H1 (cell line): ENCODE results near the gene ZBTB2. TPM values are rescaled to one million over a fixed set of nuclear protein-coding genes. Genes with fewer than 3 reads are reported as not detected.

Experiments
- CTCF ChIA-PET: fragments of 300-600 bp; sonication (Branson Sonifier 250); formaldehyde crosslinking; loops from one replicate; lab custom pipeline; 2021; ENCODE audit not compliant: partially characterized antibody; lab: Charles Lee
- POLR2A ChIA-PET: fragments of 300-600 bp; sonication (Branson Sonifier 250); formaldehyde crosslinking; loops from one replicate; lab custom pipeline; 2021; ENCODE audit warnings: inconsistent platforms; ENCODE audit not compliant: partially characterized antibody; lab: Charles Lee
- DNase-seq, 2 experiments: peaks; one replicate each; pipeline versions ENCODE4 v3.0.0 to v3.0.0-alpha.2; 2010 to 2022; ENCODE audit warnings: low spot score in 2 of 2, low read depth in 1 of 2, mixed read lengths in 1 of 2
- FAIRE-seq: peaks from 2 replicates; lab custom pipeline; 2011; peaks lifted over from hg19 to GRCh38; lab: Jason Lieb, UNC
- H2AFZ ChIP-seq: 2 replicates; pipeline ENCODE4 v1.8.1; 2012; ENCODE audit warnings: low read length, inconsistent platforms
- H2AK5ac ChIP-seq: 2 replicates; pipeline ENCODE4 v1.6.1; 2013; ENCODE audit warnings: low read depth, low read length
- H2BK120ac ChIP-seq: replicated peaks from 2 replicates; pipeline ENCODE3; 2013; ENCODE audit warnings: low read depth, low read length, inconsistent platforms
- H2BK12ac ChIP-seq: 2 replicates; pipeline ENCODE4 v1.6.1; 2013; ENCODE audit warnings: low read depth, low read length
- H2BK15ac ChIP-seq: 2 replicates; pipeline ENCODE4 v1.6.1; 2013; ENCODE audit warnings: low read length
- H2BK20ac ChIP-seq: 2 replicates; pipeline ENCODE4 v1.6.1; 2013; ENCODE audit warnings: low read length
- H2BK5ac ChIP-seq: 2 replicates; pipeline ENCODE4 v1.6.1; 2013; ENCODE audit warnings: low read depth, low read length
- H3K14ac ChIP-seq: 2 replicates; pipeline ENCODE4 v1.6.1; 2013; ENCODE audit warnings: inconsistent platforms; ENCODE audit not compliant: insufficient read length
- H3K18ac ChIP-seq: 2 replicates; pipeline ENCODE4 v1.6.1; 2013; ENCODE audit warnings: low read length; ENCODE audit errors: extremely low read depth
- H3K23ac ChIP-seq: 2 replicates; pipeline ENCODE4 v1.6.1; 2013; ENCODE audit warnings: inconsistent platforms; ENCODE audit not compliant: insufficient read length
- H3K23me2 ChIP-seq: 2 replicates; pipeline ENCODE4 v1.6.1; 2013; ENCODE audit warnings: low read depth, low read length
- H3K27ac ChIP-seq: 2 replicates; pipeline ENCODE4 v1.6.1; 2011; ENCODE audit warnings: low read depth, low read length, inconsistent platforms
- H3K27me3 ChIP-seq, 4 experiments: replicated peaks in 1 of 4; 1 replicate in 1 of 4; 2 replicates in 3 of 4; pipeline versions ENCODE4 v1.6.1 to v1.8.1; 2011 to 2013; ENCODE audit warnings: low read length in 3 of 4, mild to moderate bottlenecking in 3 of 4, inconsistent platforms in 2 of 4, mixed read lengths in 2 of 4, moderate library complexity in 1 of 4; ENCODE audit not compliant: control insufficient read depth in 3 of 4, insufficient read depth in 3 of 4; ENCODE audit errors: extremely low read depth in 1 of 4
- H3K36me3 ChIP-seq, 4 experiments: 2 replicates each; pipeline versions ENCODE4 v1.6.1 to v1.8.1; 2011 to 2013; ENCODE audit warnings: mild to moderate bottlenecking in 4 of 4, low read length in 3 of 4, moderate library complexity in 2 of 4, control low read depth in 1 of 4, inconsistent platforms in 1 of 4; ENCODE audit not compliant: insufficient read depth in 4 of 4, control insufficient read depth in 2 of 4
- H3K4ac ChIP-seq: replicated peaks from 2 replicates; pipeline ENCODE3; 2013; ENCODE audit warnings: low read length, low read depth, mixed read lengths, inconsistent platforms; ENCODE audit not compliant: insufficient read length
- H3K4me1 ChIP-seq, 4 experiments: replicated peaks in 1 of 4; 1 replicate in 1 of 4; 2 replicates in 3 of 4; pipeline versions ENCODE4 v1.6.1 to v1.8.1; 2011 to 2013; ENCODE audit warnings: low read length in 3 of 4, inconsistent platforms in 2 of 4, mixed read lengths in 1 of 4; ENCODE audit not compliant: insufficient read depth in 4 of 4, control insufficient read depth in 3 of 4
- H3K4me2 ChIP-seq, 2 experiments: 2 replicates each; pipeline versions ENCODE4 v1.6.1 to v1.8.1; 2011 to 2013; ENCODE audit warnings: low read depth in 2 of 2, low read length in 2 of 2, control low read depth in 1 of 2, inconsistent platforms in 1 of 2, mild to moderate bottlenecking in 1 of 2; ENCODE audit not compliant: insufficient read depth in 1 of 2
- H3K4me3 ChIP-seq, 4 experiments: fragments of 200-600, 300-600 bp in 1 of 4; sonication (generic), shearing (Covaris generic), sonication (Bioruptor Twin) in 1 of 4; 2 replicates each; pipeline versions ENCODE4 v1.5.1 to v1.8.1; 2011 to 2016; ENCODE audit warnings: low read length in 4 of 4, low read depth in 3 of 4, control low read depth in 2 of 4, inconsistent platforms in 2 of 4, mild to moderate bottlenecking in 2 of 4, mixed read lengths in 1 of 4, moderate library complexity in 1 of 4; ENCODE audit not compliant: insufficient read depth in 2 of 4; ENCODE audit errors: extremely low read depth in 1 of 4
- H3K56ac ChIP-seq: replicated peaks from 2 replicates; pipeline ENCODE3; 2013; ENCODE audit warnings: low read depth, mild to moderate bottlenecking, mixed read lengths, low read length, inconsistent platforms; ENCODE audit not compliant: insufficient read length
- H3K79me1 ChIP-seq: 2 replicates; pipeline ENCODE4 v1.6.1; 2013; ENCODE audit warnings: low read depth, low read length, control low read depth
- H3K79me2 ChIP-seq, 2 experiments: 2 replicates each; pipeline versions ENCODE4 v1.6.1 to v1.8.1; 2012 to 2013; ENCODE audit warnings: low read length in 2 of 2, mild to moderate bottlenecking in 2 of 2, inconsistent platforms in 1 of 2; ENCODE audit not compliant: insufficient read depth in 2 of 2, control insufficient read depth in 1 of 2
- H3K9ac ChIP-seq, 4 experiments: replicated peaks in 1 of 4; 1 replicate in 1 of 4; 2 replicates in 3 of 4; pipeline versions ENCODE4 v1.6.1 to v1.8.1; 2011 to 2013; ENCODE audit warnings: low read depth in 3 of 4, low read length in 3 of 4, control low read depth in 2 of 4, mild to moderate bottlenecking in 2 of 4, moderate library complexity in 2 of 4, inconsistent platforms in 1 of 4; ENCODE audit errors: extremely low read depth in 1 of 4
- H3K9me3 ChIP-seq, 2 experiments: 2 replicates each; pipeline versions ENCODE4 v1.6.1 to v1.8.1; 2012 to 2013; ENCODE audit warnings: mild to moderate bottlenecking in 2 of 2, moderate library complexity in 2 of 2, control low read depth in 1 of 2, inconsistent platforms in 1 of 2, low read depth in 1 of 2, low read length in 1 of 2, mixed read lengths in 1 of 2; ENCODE audit not compliant: insufficient read depth in 2 of 2
- H4K20me1 ChIP-seq, 2 experiments: replicated peaks in 1 of 2; 2 replicates each; pipeline versions ENCODE3 to v1.8.1; 2011 to 2013; ENCODE audit warnings: inconsistent platforms in 2 of 2, low read length in 2 of 2, mild to moderate bottlenecking in 1 of 2; ENCODE audit not compliant: insufficient read depth in 2 of 2, control insufficient read depth in 1 of 2
- H4K5ac ChIP-seq: 2 replicates; pipeline ENCODE4 v1.6.1; 2013; ENCODE audit warnings: low read length, low read depth, mixed read lengths, inconsistent platforms; ENCODE audit not compliant: insufficient read length
- H4K8ac ChIP-seq: 2 replicates; pipeline ENCODE4 v1.8.0; 2013; ENCODE audit warnings: mild to moderate bottlenecking, moderate library complexity, low read length, inconsistent platforms; ENCODE audit not compliant: insufficient read depth; ENCODE audit errors: extremely low read depth
- H4K91ac ChIP-seq: replicated peaks from 2 replicates; pipeline ENCODE3; 2013; ENCODE audit warnings: low read length, mixed read lengths, inconsistent platforms; ENCODE audit not compliant: insufficient read length
- CREB1 ChIP-seq: IDR thresholded peaks from 2 replicates; pipeline ENCODE4 v1.6.1; 2012; ENCODE audit warnings: inconsistent platforms
- POLR2AphosphoS5 ChIP-seq: IDR thresholded peaks from 2 replicates; pipeline ENCODE4 v1.6.1; 2011; ENCODE audit warnings: low read depth, low read length
- RAD21 ChIP-seq, 2 experiments: IDR thresholded peaks in 1 of 2; conservative IDR thresholded peaks in 1 of 2; 2 replicates each; pipeline ENCODE4 v1.6.1; 2011; ENCODE audit warnings: low read depth in 2 of 2, low read length in 2 of 2, improper control_type of control experiment in 1 of 2, inconsistent platforms in 1 of 2, mild to moderate bottlenecking in 1 of 2, moderate library complexity in 1 of 2
- RFX5 ChIP-seq: IDR thresholded peaks from 2 replicates; pipeline ENCODE4 v1.6.1; 2011; ENCODE audit warnings: low read depth, low read length, improper control_type of control experiment, borderline replicate concordance
- RXRA ChIP-seq: IDR thresholded peaks from 2 replicates; pipeline ENCODE4 v1.6.1; 2011; ENCODE audit warnings: low read depth, mild to moderate bottlenecking, low read length, moderate library complexity; ENCODE audit not compliant: insufficient read depth
- TAF7 ChIP-seq: optimal IDR thresholded peaks from 2 replicates; pipeline ENCODE3; 2011; ENCODE audit warnings: low read depth, mild to moderate bottlenecking, inconsistent platforms, low read length, moderate library complexity, borderline replicate concordance
- whole genome bisulfite sequencing, 2 experiments: shearing (Covaris generic) in 1 of 2; methylation state at CpG; one replicate each; pipeline versions ENCODE4 v1.1.6 to v1.1.7; 2013 to 2015; ENCODE audit warnings: low lambda C conversion rate in 2 of 2, mixed read lengths in 2 of 2, inconsistent platforms in 1 of 2, low coverage in 1 of 2, missing lambda C conversion rate in 1 of 2; ENCODE audit not compliant: insufficient replicate concordance in 2 of 2, insufficient coverage in 1 of 2, insufficient read length in 1 of 2; ENCODE audit errors: extremely low coverage in 1 of 2, missing lambda C conversion rate in 1 of 2; 5-methylcytosine and 5-hydroxymethylcytosine counted together
- polyA plus RNA-seq, 7 experiments: library from polyadenylated mRNA; depleted of rRNA in 3 of 7; stranded (reverse) in 5 of 7; unstranded in 2 of 7; fragments of >200 nt in 5 of 7; fragments of 200-250 nt in 2 of 7; gene quantifications; 1 replicate in 5 of 7; 2 replicates in 1 of 7; 4 replicates in 1 of 7; pipeline versions ENCODE4 v1.2.1 to v1.2.3, GENCODE V29; 2011 to 2013; ENCODE audit warnings: missing spikeins in 2 of 7, mixed read lengths in 2 of 7
- total RNA-seq: library from RNA; stranded (reverse); fragmentation: NEBNext Ultra II Directional; extraction: Animal tissue kit (Norgen Biotek cat#: 25700); gene quantifications from 2 replicates; pipeline ENCODE4 v1.2.1, GENCODE V29; 2021

ZBTB2 gene
- total and polyA plus RNA-seq, 2 of the 8 experiments (the other 6 are each of a cell fraction or from before 2014, with no cell fraction given), result 16.1 to 23.7 TPM

- Histone ChIP-seq H3K9me3 (no peaks in the 10 kb centered on the region), H3K14ac (no peak overlapping the region), H3K4me3 (no peak overlapping the region), H3K4me2 (no peak overlapping the region), H3K18ac (no peak overlapping the region), H3K79me1 (no peaks in the 10 kb centered on the region), H2BK12ac (no peak overlapping the region), H2BK15ac (no peak overlapping the region), H3K23ac (no peak overlapping the region), H2AK5ac (no peak overlapping the region), H4K5ac (no peak overlapping the region), H3K4ac (no peak overlapping the region), H2BK5ac (no peak overlapping the region), H3K9ac (no peak overlapping the region), H4K91ac (no peak overlapping the region), H3K36me3 (peaks cover 3 to 67% (median 36%) of the 10 kb centered on the region in 4 experiments; a peak in 7 of 8 replicates), H4K20me1 (peaks cover 0 to 6% of the 10 kb centered on the region in 2 experiments), H3K56ac (no peak overlapping the region), H2AFZ (no peak overlapping the region), H3K27me3 (no peaks in the 10 kb centered on the region), H3K23me2 (no peaks in the 10 kb centered on the region), H3K4me1 (no peaks in the 10 kb centered on the region), H2BK120ac (no peak overlapping the region), H2BK20ac (no peak overlapping the region), H3K27ac (no peak overlapping the region), H3K79me2 (no peaks in the 10 kb centered on the region), H4K8ac (no peak overlapping the region)
- FAIRE-seq, result no peak
- CTCF ChIA-PET, result interaction anchor here (0.6 to 1.6 kb wide), 9 partner anchors 9 to 1869 kb away, joined by 3 to 4 read pairs (median 3); no protein-coding TSS in a partner anchor
- 78% methylated on average over 3 of the region's 3 CpGs; no CpG with 5 or more reads in 1 of the 2 experiments for WGBS, 2 experiments
- TF ChIP-seq CREB1 (no peak), RAD21 (IDR thresholded peaks at IDR 0.05 in 1 of 2, conservative IDR thresholded peaks at IDR 0.05 in 1 of 2; ENCODE audit: low read depth in 2 of 2, low read length in 2 of 2) (peak; percentile 36 to 44), RFX5 (no peak), RXRA (no peak), TAF7 (no peak), POLR2AphosphoS5 (no peak)
- DNase-seq, result peak in 1 of 2 experiments; percentile 23
- POLR2A ChIA-PET, result no interaction called here
Observed at GRCh38 chr6:151430886-151431285, 39.5 kb upstream of the ZBTB2 start.
